Rectal smooth muscle tissue (tissue), 1 donor: ENCODE measurements around the gene PPP4C.

ENCODE experiments used
- H3K27ac ChIP-seq: one replicate; pipeline ENCODE4 v1.7.0; 2013; ENCODE audit warnings: low read depth, low read length, inconsistent platforms
- H3K27me3 ChIP-seq: one replicate; pipeline ENCODE4 v1.7.0; 2013; ENCODE audit warnings: low read length; ENCODE audit not compliant: control insufficient read depth, insufficient read depth
- H3K36me3 ChIP-seq: one replicate; pipeline ENCODE4 v1.7.0; 2013; ENCODE audit warnings: low read length; ENCODE audit not compliant: control insufficient read depth, insufficient read depth
- H3K4me1 ChIP-seq: one replicate; pipeline ENCODE4 v1.7.0; 2013; ENCODE audit warnings: low read length; ENCODE audit not compliant: control insufficient read depth, insufficient read depth
- H3K4me3 ChIP-seq: one replicate; pipeline ENCODE4 v1.7.0; 2013; ENCODE audit warnings: low read length
- H3K9ac ChIP-seq: one replicate; pipeline ENCODE4 v1.7.0; 2013; ENCODE audit warnings: low read length

PPP4C gene

DNA sequence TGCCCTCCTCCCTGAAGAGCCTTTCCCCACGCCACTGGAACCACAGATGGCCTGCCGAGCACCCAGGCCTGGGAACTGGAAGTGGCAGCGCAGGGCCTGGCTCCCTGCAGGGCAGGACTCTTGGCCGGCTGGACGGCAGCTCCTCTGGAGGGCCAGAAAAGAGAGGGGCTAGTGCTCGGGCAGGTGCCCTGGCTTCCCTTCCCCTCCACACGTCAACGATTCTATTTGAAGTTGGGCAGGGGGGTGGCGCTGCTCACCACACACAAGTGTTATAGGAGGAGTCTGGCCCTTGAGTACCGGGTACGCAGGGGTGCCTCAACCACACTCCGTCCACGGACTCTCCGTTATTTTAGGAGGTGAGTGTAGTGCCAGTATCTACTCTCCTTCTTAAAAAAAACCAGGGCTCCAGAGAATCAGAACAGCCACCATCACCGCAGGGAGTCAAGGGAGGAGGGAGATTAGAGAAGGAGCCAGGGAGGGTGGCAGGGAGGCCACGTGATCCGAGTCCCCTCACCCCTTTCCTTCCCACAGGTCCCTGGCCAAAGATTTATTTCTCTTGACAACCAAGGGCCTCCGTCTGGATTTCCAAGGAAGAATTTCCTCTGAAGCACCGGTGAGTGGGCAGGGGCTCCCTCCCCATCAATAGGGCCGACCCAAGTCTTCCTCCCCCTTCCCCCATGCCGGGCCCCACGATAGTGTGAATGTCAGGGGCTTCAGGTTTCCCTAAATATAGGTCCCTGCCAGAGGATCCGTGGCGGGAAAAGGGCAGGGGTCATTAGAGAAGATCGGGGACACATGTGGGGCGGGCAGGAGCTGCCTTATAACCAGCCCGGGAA is 11.7 kb upstream of the PPP4C start:
- peaks cover 21% of the 10 kb centered on the region for H3K36me3 ChIP-seq
- H3K27me3 ChIP-seq = no peaks in the 10 kb centered on the region
- peaks cover 30% of the 10 kb centered on the region for H3K4me1 ChIP-seq
- peak overlapping the region; percentile 100 for H3K27ac ChIP-seq
- peak overlapping the region; percentile 96 for H3K9ac ChIP-seq
- H3K4me3 ChIP-seq = peak overlapping the region; percentile 90

GRCh38 chr16:30064729-30065101 is 11.1 kb upstream of the PPP4C start:
- Histone ChIP-seq H3K36me3 (peaks cover 27% of the 10 kb centered on the region), H3K4me3 (peak overlapping the region; percentile 90), H3K27ac (peak overlapping the region; percentile 100), H3K27me3 (no peaks in the 10 kb centered on the region), H3K9ac (peak overlapping the region; percentile 96), H3K4me1 (peaks cover 36% of the 10 kb centered on the region)

GRCh38 chr16:30065102-30065942 is 10.5 kb upstream of the PPP4C start, which contains the start of gene ALDOA:
Gene ALDOA (plus strand): TSS chr16:30065760. CDS start chr16:30066898, 1,138 bp downstream.
- peak within 1 kb of the TSS; percentile 96 for H3K9ac ChIP-seq
- peaks cover 39% of the 10 kb centered on the region for H3K4me1 ChIP-seq

GRCh38 chr16:30065943-30066760 is 9.6 kb upstream of the PPP4C start:
- H3K9ac ChIP-seq = peak overlapping the region; percentile 85
- H3K27me3 ChIP-seq = no peaks in the 10 kb centered on the region
- H3K4me3 ChIP-seq = peak overlapping the region; percentile 99
- H3K4me1 ChIP-seq = peaks cover 41% of the 10 kb centered on the region
- peaks cover 39% of the 10 kb centered on the region for H3K36me3 ChIP-seq
- peak overlapping the region; percentile 99 for H3K27ac ChIP-seq

More at GRCh38 chr16:30065102-30065942, 10.5 kb upstream of the PPP4C start, which contains the start of gene ALDOA:
- no peaks in the 10 kb centered on the region for H3K27me3 ChIP-seq
- peaks cover 33% of the 10 kb centered on the region for H3K36me3 ChIP-seq
- H3K27ac ChIP-seq = peak within 1 kb of the TSS; percentile 100
- peak within 1 kb of the TSS; percentile 99 for H3K4me3 ChIP-seq

- no peaks in the 10 kb centered on the region for H3K27me3 ChIP-seq
- H3K4me3 ChIP-seq = peak overlapping the region; percentile 99
- peak overlapping the region; percentile 99 for H3K27ac ChIP-seq
- peak overlapping the region; percentile 85 for H3K9ac ChIP-seq
- peaks cover 41% of the 10 kb centered on the region for H3K4me1 ChIP-seq
- peaks cover 43% of the 10 kb centered on the region for H3K36me3 ChIP-seq
Measured at GRCh38 chr16:30066761-30067583, 8.8 kb upstream of the PPP4C start.

GRCh38 chr16:30067584-30067916 is 8.2 kb upstream of the PPP4C start:
- peak overlapping the region; percentile 99 for H3K27ac ChIP-seq
- no peak overlapping the region for H3K9ac ChIP-seq
- H3K27me3 ChIP-seq = no peaks in the 10 kb centered on the region
- peaks cover 43% of the 10 kb centered on the region for H3K36me3 ChIP-seq
- peak overlapping the region; percentile 99 for H3K4me3 ChIP-seq
- peaks cover 41% of the 10 kb centered on the region for H3K4me1 ChIP-seq

DNA sequence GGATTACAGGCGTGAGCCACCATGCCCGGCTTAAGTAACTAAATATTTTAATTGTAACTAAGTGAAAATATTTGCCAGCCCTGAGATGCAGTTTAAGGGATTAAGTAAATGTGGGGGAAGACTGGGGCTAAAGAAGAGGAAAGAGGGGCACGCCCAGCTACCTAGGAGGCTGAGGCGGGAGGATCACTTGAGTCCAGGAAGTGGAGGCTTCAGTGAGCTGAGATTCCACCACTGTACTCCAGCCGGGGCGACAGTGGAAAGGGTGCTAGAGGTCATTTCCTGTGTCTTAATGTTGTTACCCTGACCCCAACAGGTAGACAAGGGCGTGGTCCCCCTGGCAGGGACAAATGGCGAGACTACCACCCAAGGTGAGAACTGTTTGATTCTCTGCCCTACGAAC is 7.5 kb upstream of the PPP4C start:
- peaks cover 38% of the 10 kb centered on the region for H3K4me1 ChIP-seq
- H3K4me3 ChIP-seq = peak overlapping the region; percentile 22
- peak overlapping the region; percentile 10 for H3K9ac ChIP-seq
- H3K27me3 ChIP-seq = no peaks in the 10 kb centered on the region
- H3K36me3 ChIP-seq = peaks cover 43% of the 10 kb centered on the region
- H3K27ac ChIP-seq = peak overlapping the region; percentile 25

GRCh38 chr16:30068750-30069610 is 6.8 kb upstream of the PPP4C start:
- H3K4me3 ChIP-seq = peak overlapping the region; percentile 29
- peaks cover 43% of the 10 kb centered on the region for H3K36me3 ChIP-seq
- H3K27ac ChIP-seq = peak overlapping the region; percentile 25
- H3K27me3 ChIP-seq = no peaks in the 10 kb centered on the region
- H3K4me1 ChIP-seq = peaks cover 32% of the 10 kb centered on the region
- H3K9ac ChIP-seq = peak overlapping the region; percentile 10

- Histone ChIP-seq H3K9ac (no peak overlapping the region), H3K27me3 (no peaks in the 10 kb centered on the region), H3K4me1 (peaks cover 32% of the 10 kb centered on the region), H3K27ac (peak overlapping the region; percentile 51), H3K4me3 (peak overlapping the region; percentile 23), H3K36me3 (peaks cover 43% of the 10 kb centered on the region)
Measured at GRCh38 chr16:30069611-30070462, 6.0 kb upstream of the PPP4C start.

GRCh38 chr16:30070490-30070889 is 5.3 kb upstream of the PPP4C start:
- Histone ChIP-seq H3K36me3 (peaks cover 43% of the 10 kb centered on the region), H3K9ac (no peak overlapping the region), H3K27ac (peak overlapping the region; percentile 51), H3K4me3 (no peak overlapping the region), H3K27me3 (no peaks in the 10 kb centered on the region), H3K4me1 (peaks cover 35% of the 10 kb centered on the region)
